Tibial nerve (tissue), 4 donors: ENCODE results near the gene CLDN24.

Experiments
- EP300 ChIP-seq, 2 donors: sonication (generic); formaldehyde crosslinking; IDR thresholded peaks; one replicate each; pipeline ENCODE4 v1.6.1; 2017; ENCODE audit warnings: antibody characterized with exemption in 2 of 2, mild to moderate bottlenecking in 1 of 2
- POLR2A ChIP-seq, 2 donors: fragments of 450-650 bp; IDR thresholded peaks; one replicate each; pipeline ENCODE4 v1.6.1; 2017; ENCODE audit warnings: antibody characterized with exemption in 2 of 2, mild to moderate bottlenecking in 2 of 2, moderate library complexity in 2 of 2
- TF ChIP-seq, protein P1 (sequence below), 5 experiments: fragments of 200-600 bp in 3 of 5; fragments of 450-650 bp in 2 of 5; sonication (generic) in 3 of 5; IDR thresholded peaks; one replicate each; pipeline ENCODE4 v1.5.1; 2016 to 2019; ENCODE audit warnings: antibody characterized with exemption in 5 of 5, mild to moderate bottlenecking in 3 of 5, moderate library complexity in 2 of 5

DNA sequence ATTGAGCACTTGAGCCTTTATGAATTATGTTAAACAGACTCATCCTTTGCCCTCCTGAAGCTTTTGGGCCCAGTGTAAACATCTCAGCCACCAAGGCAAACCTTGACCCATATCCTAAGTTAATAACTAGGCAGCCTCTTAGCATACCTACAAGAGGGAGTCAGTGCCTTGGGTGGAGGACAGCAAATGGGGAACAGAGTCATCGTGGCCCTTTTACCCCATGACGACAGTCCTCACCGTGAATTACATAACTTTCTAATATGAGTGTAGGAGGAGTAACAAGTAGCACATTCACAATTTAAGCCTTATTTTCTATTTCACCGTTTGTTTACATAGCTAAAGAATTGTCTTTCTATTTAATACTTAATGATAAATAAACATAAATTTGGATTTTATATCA, 18.9 kb downstream of the CLDN24 start:
- TF ChIP-seq, protein P1, sequence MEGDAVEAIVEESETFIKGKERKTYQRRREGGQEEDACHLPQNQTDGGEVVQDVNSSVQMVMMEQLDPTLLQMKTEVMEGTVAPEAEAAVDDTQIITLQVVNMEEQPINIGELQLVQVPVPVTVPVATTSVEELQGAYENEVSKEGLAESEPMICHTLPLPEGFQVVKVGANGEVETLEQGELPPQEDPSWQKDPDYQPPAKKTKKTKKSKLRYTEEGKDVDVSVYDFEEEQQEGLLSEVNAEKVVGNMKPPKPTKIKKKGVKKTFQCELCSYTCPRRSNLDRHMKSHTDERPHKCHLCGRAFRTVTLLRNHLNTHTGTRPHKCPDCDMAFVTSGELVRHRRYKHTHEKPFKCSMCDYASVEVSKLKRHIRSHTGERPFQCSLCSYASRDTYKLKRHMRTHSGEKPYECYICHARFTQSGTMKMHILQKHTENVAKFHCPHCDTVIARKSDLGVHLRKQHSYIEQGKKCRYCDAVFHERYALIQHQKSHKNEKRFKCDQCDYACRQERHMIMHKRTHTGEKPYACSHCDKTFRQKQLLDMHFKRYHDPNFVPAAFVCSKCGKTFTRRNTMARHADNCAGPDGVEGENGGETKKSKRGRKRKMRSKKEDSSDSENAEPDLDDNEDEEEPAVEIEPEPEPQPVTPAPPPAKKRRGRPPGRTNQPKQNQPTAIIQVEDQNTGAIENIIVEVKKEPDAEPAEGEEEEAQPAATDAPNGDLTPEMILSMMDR (IDR thresholded peaks at IDR 0.05): no peak
- TF ChIP-seq POLR2A (IDR thresholded peaks at IDR 0.05) (no peak), EP300 (IDR thresholded peaks at IDR 0.05) (no peak)
